NB4 (cell line): ENCODE data around the gene PTGIS.

Experiments used
- MYC ChIP-seq: IDR thresholded peaks from 2 replicates; pipeline ENCODE4 v1.6.1; 2011; ENCODE audit warnings: low read depth, low read length
- POLR2A ChIP-seq: IDR thresholded peaks from 2 replicates; pipeline ENCODE4 v1.6.1; 2011; ENCODE audit warnings: mild to moderate bottlenecking; ENCODE audit not compliant: insufficient read length; ENCODE audit errors: extremely low read depth
- TF ChIP-seq, protein P1 (sequence below): IDR thresholded peaks from one replicate; pipeline ENCODE4 v1.5.1; 2012; ENCODE audit warnings: low read depth, low read length
- TF ChIP-seq, protein P2 (sequence below): IDR thresholded peaks from 2 replicates; pipeline ENCODE4 v1.6.1; 2011; ENCODE audit warnings: low read depth, low read length

DNA sequence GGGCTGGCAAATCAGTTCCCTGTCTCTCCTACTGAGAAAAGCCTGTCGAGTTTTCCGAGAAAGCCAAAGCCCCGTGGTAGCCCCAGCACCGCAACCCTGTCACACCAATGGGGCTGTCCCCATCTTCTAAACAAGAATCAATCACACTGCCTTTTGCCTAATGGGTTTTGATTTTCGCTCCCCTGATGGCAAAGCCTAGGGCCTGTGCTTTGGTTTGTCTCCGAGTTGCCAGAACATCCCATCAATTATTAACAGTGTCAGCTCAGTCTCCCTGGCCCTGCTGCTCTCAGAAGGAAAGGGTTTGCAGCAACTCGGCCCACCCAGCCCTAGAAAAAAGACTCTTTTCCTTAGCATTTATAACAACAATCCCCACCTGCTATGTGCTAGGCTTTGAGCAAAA, 89.7 kb downstream of the PTGIS start:
- TF ChIP-seq, protein P1, sequence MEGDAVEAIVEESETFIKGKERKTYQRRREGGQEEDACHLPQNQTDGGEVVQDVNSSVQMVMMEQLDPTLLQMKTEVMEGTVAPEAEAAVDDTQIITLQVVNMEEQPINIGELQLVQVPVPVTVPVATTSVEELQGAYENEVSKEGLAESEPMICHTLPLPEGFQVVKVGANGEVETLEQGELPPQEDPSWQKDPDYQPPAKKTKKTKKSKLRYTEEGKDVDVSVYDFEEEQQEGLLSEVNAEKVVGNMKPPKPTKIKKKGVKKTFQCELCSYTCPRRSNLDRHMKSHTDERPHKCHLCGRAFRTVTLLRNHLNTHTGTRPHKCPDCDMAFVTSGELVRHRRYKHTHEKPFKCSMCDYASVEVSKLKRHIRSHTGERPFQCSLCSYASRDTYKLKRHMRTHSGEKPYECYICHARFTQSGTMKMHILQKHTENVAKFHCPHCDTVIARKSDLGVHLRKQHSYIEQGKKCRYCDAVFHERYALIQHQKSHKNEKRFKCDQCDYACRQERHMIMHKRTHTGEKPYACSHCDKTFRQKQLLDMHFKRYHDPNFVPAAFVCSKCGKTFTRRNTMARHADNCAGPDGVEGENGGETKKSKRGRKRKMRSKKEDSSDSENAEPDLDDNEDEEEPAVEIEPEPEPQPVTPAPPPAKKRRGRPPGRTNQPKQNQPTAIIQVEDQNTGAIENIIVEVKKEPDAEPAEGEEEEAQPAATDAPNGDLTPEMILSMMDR = no peak
- TF ChIP-seq POLR2A (no peak), MYC (no peak)
- TF ChIP-seq, protein P2, sequence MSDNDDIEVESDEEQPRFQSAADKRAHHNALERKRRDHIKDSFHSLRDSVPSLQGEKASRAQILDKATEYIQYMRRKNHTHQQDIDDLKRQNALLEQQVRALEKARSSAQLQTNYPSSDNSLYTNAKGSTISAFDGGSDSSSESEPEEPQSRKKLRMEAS = no peak
